T-helper 2 cell treated with Interferon-gamma antibody and Interleukin-4, amounts not matched to agents 100 ng/mL and 5 ng/mL, for 36 hours (primary cell): ENCODE measurements around the gene TPO. TPM values are rescaled to one million over a fixed set of nuclear protein-coding genes. Genes with fewer than 3 reads are reported as not detected.
"Not testable (repeated sequence)": the region's sequence is repeated elsewhere in the genome, so short reads cannot be mapped to it uniquely, and the experiment has no call there.

ENCODE experiments used
- intact Hi-C: fragments of 100-400 bp; cut with micrococcal nuclease; formaldehyde crosslinking; loops from one replicate; pipeline ENCODE4 v1.15.1; 2023
- total RNA-seq: library from RNA; stranded (reverse); gene quantifications from 2 replicates; pipeline ENCODE4 v1.2.3, GENCODE V29; 2022

Gene TPO
- total RNA-seq, 1 donor from 2014 or later = 1.2 TPM

DNA sequence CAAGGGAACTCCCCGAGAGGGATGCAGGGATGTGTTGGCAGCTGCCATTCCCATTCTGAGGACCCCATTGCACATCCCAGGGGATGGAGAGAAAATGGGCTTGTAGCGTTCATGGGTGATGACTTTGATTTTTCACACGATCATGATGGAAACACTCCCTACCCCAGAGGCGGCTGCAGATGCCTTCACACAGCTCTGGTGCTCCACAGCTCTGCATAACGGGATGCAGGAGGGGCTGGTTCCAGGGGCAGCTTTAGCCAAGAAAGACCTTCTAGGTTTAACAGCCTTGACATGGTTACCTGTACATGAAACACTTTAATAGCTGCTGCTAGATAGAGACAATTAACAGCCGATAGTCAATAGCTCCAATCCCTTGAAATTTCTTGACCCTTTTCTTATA lies 88.7 kb downstream of the TPO start:
- intact Hi-C loops = no loop called here

DNA sequence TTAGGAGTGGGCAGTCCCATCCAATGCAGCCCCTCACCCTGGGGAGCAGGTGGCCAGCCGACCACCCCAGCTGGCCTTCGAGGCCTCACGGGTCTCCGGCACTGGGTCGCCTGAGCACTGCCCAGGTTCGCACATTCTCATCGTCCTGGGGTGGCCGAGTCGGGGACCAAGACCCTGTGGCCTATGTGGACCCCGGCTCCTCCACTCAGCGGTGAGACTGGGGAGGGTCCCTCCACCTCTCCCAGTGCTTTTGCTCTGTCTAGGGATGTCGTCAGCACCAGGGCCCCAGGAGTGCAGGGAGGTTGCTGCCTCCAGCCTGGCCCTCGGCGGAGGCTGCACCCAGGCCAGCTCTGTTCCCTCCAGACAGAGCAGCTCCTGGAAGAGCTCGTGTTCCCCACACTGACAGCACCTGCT lies 89.6 kb downstream of the TPO start:
- intact Hi-C loops = no loop called here

DNA sequence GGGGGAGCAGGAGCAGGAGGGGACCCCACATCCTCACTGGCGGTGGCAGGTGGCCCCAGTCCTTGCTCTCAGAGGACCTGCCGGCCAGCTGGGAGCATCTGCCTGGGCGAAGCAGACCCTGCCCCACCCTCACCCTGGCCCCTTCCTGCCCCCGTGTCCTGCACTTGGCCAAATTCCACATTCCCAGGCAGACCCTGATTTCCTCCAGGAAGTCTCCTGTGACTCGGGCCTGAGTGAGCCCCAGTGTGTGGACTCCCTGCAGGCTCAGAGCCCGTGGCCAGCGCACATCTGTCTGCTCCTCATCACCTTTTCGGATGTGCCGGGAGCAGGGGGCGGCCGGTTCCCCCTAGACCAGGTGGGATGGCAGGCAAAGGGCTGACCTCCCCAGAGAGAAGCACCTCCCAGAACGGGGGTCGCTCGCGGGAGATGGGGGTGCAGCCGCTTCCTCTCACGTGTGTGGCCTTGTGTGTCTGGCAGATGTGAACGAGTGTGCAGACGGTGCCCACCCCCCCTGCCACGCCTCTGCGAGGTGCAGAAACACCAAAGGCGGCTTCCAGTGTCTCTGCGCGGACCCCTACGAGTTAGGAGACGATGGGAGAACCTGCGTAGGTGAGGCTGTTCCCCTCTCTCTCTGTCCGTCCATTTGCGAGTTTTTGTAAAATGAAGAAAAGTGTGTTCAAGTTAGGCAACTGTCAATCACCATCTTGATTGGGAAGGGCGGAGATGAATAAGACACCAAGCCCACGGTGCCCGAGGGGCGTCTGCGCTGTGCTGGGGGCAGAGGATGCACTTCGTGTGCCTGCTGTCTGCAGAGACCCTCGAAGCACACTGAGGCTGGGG lies 90.4 kb downstream of the TPO start:
- intact Hi-C loops = no loop called here

DNA sequence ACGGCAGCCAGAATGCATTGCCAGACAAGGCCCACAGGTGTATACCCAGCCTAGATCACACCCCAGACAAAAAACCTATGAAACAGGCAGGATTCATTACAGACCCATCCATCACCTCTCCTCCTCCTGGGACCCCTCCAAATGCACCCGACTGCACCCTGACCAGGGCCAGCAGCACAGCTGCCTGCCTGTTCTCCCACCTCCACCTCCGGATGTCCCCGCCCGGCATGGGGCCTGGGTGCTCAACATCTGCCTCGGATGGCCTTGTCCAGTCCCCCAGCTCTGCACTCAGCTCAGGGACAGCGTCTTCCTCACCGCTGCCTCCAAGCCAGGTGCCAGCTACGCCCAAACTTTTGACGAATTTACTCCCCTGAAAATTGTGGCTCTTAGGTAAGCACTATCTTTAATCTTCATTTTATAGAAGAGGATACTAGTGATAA lies 91.1 kb downstream of the TPO start:
- intact Hi-C loops = no loop called here

DNA sequence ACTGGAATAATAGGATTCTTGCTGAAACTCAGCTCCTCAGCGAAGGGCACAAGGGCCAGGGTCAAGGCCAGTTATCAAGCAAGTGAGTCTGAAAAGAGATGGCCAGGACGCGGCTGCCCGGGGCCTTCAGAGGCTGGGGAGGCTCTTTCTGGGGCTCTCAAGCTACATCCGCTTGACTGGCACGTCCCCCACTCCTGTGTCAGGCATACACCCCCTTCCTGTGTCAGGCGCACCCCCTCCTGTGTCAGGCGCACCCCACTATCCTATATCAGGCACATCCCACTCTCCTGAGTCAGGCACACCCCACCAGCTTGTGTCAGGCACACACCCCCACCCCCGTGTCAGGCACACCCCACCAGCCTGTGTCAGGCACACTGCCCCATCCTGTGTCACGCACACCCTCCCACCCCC lies 91.8 kb downstream of the TPO start:
- intact Hi-C loops = no loop called here

DNA sequence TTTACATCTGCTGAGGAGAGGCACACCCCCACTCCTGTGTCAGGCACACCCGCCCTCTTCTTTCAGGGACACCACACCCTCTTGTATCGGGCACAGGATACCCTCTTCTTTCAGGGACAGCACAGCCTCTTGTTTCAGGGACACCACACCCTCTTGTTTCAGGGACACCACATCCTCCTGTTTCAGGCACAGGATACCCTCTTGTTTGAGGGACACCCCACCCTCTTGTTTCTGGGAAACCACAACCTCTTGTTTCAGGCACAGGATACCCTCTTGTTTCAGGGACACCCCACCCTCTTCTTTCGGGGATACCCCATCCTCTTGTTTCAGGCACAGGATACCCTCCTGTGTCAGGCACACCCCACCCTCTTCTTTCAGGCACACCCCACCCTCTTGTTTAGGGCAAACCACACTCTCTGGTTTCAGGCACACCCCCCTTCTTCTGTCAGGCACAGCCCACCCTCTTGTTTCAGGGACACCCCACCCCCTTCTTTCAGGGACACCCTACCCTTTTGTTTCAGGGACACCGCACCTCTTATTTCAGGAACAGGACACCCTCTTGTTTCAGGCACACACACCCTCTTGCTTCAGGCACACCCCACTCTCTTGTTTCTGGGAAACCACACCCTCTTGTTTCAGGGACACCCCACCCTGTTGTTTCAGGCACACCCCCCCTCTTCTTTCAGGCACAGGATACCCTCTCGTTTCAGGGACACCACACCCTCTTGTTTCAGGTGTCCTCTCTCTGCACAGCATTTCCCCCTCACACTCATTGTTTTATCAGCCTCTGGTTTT lies 96.2 kb downstream of the TPO start:
- intact Hi-C loops = loop anchor here (2.0 kb wide), 1 partner anchor 833 kb away; the partner anchor contains the start of gene TMEM18

DNA sequence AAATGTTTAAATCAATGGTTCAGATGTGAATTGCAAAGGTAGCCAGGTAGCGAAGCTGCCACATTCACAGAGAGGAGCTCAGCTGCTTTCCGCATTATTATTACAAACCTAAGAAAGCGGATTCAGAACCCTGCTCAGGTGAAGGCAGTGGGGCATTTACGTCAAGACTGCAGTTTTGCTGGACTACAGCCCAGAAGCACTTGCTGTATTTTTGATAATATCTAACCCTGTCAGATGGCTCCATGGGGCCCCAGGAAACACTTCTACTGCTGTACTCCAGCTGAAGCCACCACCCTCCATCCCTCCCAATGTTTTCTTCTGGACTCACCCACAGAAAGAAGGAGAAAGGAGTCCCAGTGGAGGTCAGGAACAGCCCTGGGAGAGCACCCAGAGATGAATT lies 96.9 kb downstream of the TPO start:
- intact Hi-C loops = no loop called here

DNA sequence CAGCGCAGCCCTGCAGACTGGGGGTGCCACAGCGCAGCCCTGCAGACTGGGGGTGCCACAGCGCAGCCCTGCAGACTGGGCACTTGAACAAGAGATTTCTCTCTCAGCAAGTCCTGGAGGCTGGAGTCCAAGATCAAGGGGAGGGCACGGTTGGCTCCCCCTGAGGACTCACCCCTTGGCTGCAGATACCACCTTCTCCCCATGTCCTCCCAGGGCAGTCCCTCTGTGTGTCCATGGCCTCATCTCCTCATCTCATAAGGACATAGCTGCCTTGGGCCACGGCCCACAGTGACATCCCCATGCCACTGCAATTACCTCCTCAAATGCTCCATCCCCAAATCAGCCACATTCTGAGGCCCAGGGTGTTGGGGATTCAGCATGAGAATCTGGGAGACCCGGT lies 98.2 kb downstream of the TPO start:
- intact Hi-C loops = no loop called here

DNA sequence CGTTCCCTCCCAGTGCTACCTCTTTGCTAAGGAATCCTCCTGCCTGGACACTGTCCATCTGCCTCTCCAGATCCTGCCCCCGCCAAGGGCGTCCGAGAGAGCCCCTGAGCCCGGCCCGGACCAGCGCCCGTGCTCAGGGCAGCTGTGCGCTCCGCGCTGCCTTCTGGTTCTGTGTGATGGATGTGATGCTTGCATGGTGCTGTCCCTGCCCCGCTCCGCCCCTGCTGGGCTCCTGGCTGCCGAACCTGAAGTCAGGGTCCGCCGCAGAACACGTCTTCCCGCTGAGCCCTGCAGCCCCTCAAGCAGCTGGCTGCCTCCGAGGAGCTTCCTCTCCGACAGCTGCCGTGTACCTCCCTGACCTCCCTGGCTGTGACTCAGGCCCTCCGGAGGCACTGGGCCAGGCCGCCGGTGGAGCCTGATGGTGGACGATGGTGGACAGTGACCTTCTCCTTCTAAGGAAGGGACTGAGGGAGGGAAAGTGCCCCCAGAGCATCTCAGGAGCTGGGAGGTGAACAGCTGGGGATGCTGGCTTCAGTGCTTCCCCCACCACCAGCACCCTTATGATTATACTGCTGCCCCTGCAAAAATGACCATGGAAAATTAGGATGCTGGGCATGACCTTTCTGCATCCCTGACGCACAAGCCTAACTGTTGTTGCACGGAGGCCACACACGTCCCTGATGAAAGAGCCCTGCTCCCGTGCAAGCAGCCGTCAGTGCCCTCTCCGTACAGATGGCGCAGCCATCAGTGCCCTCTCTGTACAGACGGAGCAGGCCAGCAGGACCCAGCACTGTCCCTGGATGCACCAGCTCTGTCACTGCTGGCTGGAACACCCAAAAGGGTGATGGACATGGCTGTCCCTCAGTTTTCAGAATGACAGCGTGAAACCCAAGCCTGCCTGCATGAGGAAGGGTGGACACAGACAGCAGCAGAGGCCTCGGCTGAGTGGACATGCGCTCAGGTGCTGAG lies 99.3 kb downstream of the TPO start:
- intact Hi-C loops = no loop called here

DNA sequence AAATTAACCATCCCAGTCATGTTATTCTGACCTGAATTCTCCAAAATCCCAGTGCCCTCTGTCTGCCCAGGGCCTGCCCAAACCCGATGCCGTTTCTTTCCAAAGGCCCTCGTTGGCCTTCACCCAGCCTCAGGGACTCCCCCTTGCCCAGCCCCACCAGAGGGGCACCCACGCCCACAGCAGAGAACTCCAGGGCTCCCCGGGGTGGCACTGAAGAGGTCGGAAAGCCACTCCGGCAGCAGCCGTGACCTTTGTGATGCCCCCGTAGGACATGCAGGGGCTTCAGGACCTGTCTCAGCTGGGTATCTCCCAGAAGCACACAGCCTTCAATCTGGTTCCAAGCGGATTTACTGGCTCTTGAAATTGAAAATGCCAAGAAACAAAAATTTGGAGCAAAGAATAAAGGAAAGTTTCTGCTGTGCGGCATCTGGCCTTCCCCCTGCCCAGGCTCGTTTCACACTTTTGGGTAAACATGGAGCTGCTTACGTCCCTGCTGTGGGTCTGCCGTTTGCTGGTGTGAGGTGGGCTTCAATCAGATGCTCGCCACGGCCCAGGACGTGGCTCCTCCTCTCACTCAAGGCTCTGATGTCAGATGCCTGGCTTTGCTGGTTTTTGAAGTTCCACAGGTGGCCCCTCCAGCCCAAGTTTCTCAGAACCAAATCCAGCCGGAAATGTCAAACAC lies 101.3 kb downstream of the TPO start:
- intact Hi-C loops = no loop called here

DNA sequence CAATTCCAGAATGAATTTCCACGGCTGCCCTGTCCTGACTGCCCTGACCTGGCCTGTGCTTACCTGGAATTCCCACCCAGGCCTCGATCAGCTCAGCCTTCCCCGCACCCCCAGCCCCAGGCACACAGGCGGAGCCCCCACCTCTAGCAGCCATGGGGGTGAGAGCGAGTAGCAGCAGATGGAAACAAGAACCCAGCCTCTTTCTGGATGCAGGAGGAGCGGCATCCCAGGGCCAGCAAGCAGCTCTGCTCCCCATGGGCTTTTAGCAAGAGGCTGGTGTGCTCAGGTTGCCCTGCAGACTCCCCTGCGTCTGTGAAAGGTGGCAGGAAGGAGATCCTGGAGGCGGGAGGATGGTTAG lies 101.8 kb downstream of the TPO start:
- intact Hi-C loops = no loop called here

DNA sequence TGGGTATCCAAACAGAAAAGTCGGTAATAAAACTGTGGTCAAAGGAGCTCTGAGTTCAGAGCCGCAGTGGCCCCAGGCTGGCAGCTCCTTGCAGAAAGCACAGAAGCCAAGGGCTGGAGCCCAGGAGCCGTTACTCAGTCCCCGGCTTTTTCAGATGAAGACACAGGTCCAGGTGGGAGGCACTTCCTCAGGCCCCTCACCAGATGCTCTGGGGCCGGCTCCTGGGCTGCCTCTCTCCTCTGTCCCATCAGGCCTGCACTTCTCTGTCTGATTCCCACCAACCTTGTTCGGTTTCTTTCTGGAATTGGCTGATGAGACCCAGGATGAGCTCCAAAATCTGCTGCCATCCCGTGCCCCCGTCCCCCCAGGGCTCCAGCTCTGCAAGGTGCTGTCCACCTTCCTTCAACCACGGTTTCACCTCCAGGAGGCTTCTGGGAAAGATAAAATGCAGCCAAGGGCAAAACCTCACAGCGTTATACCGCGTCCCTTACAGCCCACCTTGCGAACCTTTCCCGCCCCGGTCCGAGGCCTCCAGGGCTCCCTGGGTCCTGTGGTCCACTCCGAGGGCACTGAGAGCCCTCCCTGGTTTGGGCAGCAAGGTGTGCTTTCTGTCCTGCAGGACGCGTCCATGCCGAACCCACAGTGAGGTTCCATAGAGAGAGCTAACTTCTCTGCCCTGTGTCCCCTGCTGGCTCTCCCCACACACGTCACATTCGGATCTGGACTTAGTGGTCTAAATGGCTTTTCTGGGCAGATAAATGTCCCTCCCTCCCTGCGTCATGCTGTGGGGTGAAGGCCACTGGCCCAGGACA lies 102.9 kb downstream of the TPO start:
- intact Hi-C loops = no loop called here

DNA sequence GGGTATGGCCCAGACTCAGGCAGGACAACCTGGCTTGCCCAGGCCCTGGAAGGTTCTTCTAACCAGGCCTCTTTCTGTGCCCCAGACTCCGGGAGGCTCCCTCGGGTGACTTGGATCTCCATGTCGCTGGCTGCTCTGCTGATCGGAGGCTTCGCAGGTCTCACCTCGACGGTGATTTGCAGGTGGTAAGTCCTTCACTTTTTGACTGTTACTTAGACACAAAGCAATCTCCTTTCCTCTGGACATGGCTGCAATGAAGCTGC lies 103.5 kb downstream of the TPO start:
- intact Hi-C loops = no loop called here

DNA sequence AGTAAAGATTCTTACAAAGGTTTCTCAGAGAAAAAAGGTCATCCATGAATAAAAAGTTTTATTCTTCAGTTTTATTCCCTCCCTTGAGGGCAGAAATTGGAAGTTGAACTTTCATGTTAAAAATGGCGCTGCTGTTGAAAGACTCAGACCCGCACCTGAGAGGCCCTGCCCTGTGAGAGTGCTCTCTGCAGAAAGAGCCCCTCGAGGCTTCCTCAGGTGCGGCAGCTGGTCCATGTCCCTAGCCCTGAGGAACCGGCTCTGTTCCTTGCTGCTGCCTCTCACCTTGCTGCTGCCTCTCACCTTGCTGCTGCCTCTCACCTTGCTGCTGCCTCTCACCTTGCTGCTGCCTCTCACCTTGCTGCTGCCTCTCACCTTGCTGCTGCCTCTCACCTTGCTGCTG lies 104.0 kb downstream of the TPO start:
- intact Hi-C loops = not testable (repeated sequence)

DNA sequence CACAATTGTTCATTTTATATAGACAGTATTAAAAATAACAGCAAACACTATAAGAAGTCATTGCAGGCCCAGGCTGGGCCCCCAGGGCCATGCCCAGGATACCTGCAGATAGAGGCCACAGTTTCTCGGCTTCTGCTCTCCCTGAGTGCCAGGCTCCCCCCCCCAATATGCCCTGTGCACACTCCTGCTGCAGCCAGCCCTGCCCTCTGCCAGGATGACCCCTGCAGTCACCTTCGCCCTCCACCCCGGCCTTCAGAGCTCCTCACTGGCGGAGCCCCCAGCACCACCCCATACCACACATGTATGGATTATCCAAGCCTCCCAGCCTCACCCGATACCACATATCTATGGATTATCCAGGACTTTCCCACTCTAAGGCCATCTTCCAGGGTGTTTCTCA lies 104.5 kb downstream of the TPO start:
- intact Hi-C loops = no loop called here

DNA sequence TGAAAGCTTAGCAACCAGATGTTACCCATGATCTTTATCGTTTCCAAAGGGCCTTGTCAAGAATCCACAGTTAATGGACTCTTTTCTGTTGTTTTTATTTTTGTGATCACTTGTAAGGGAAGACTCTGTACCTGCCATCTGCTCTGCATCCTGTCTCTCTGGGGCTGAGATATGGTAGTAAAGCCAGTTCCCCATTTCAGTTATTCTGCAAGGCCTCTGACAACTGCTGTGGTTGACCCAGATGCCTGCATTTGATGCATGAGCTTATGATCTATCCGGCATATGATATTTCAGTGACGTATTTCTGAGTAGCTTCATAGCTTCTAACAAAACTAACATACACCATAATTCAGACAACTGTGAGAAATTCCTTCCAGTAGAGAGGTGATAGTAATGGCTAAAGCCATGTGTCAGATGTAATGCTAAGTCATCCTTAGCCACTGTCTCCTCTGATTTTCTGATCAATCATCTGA lies 105.1 kb downstream of the TPO start:
- intact Hi-C loops = no loop called here

DNA sequence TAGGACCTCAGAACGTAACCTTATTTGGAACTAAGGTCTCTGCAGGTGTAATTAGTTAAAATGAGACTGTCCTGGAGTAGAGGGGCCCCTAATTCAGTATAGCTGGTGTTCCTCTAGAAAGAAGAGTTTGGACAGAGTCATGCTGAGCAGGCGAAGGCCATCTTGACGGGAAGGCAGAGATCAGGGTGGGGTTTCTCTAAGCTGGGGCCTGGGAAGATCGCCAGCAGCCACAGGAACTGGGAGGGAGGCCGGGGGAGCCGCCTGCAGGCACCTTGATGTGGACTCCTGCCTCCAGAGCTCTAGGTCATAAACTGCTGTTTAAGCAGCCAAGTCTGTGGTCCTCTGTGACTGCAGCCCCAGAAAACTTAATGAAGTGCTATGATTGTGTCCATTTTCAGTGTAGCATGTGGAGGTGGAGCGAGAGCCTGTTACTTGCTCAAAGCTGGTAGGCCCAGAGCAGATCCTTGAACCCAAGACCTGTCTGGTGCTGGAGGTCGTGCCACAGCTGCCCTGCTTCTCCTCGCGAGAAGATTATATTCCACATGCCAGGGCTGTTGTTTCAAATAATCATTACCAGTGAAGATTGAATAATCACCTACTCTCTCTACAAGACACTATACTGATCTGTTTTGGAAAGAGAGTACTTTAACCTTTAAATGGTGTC lies 105.7 kb downstream of the TPO start:
- intact Hi-C loops = no loop called here

DNA sequence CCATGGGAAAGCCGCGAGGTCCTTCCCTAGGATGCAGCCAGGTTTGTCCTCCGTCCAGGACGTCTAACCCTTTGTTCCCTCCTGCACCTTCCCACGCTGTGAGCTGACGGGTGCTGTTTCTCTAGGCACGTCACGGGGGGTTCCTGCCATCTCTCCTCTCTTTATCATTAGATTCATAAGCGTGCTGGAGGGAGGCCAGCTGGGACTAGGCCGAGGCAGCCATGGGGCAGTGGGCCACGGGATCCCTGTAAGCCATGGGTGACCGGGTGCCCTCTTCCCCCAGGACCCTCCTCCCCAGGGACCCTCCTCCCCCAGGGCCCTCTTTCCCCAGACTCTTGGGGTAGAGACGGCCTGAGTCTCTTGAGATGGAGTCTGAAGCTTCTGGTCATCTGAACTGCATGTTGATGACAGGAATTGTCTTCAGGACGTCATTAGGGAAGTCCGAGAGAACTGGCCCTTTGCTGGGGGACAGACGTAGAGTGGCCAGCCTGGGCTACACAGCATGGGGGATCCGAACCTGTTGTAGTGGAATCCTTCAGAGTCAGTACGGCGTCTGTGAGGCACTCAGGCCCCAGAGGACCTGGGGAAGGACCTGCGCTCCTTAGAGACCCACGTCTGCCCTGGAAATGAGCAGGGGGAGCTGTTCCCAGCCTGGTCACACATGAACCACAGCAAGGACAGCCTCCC lies 108.1 kb downstream of the TPO start:
- intact Hi-C loops = no loop called here
